Measurements from ENCODE around the gene EPG5. TPM values are rescaled to one million over a fixed set of nuclear protein-coding genes. Genes with fewer than 3 reads are reported as not detected.

The EPG5 gene
- total and polyA plus RNA-seq, 7 donors, result 4.4 to 19.9 (median 11.9) TPM

- no peaks in the 10 kb centered on the region for H3K9me3 ChIP-seq
- peaks cover 8 to 100% of the 10 kb centered on the region in 2 donors for H3K36me3 ChIP-seq (ENCODE audit: insufficient read depth in 1 of 2, low read depth in 1 of 2)
- no peaks in the 10 kb centered on the region for H3K27me3 ChIP-seq (ENCODE audit: insufficient read depth in 3 of 3, low read length in 2 of 3)
- WGBS, 3 donors, result 97 to 99% (median 99%) methylated on average over 3 of the region's 3 CpGs
- ATAC-seq (no peak), DNase-seq (no peak)
- no peak overlapping the region for H3K27ac ChIP-seq
- TF ChIP-seq, protein P1, sequence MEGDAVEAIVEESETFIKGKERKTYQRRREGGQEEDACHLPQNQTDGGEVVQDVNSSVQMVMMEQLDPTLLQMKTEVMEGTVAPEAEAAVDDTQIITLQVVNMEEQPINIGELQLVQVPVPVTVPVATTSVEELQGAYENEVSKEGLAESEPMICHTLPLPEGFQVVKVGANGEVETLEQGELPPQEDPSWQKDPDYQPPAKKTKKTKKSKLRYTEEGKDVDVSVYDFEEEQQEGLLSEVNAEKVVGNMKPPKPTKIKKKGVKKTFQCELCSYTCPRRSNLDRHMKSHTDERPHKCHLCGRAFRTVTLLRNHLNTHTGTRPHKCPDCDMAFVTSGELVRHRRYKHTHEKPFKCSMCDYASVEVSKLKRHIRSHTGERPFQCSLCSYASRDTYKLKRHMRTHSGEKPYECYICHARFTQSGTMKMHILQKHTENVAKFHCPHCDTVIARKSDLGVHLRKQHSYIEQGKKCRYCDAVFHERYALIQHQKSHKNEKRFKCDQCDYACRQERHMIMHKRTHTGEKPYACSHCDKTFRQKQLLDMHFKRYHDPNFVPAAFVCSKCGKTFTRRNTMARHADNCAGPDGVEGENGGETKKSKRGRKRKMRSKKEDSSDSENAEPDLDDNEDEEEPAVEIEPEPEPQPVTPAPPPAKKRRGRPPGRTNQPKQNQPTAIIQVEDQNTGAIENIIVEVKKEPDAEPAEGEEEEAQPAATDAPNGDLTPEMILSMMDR (IDR thresholded peaks at IDR 0.05), result no peak
- H3K4me1 ChIP-seq, result no peaks in the 10 kb centered on the region
- H3K4me3 ChIP-seq, result no peak overlapping the region
- intact Hi-C loops (cut with DNase I), result no loop called here
Observed at GRCh38 chr18:45859334-45859733, 107.8 kb downstream of the EPG5 start.

GRCh38 chr18:45856531-45856930, 110.6 kb downstream of the EPG5 start:
- WGBS, 3 donors, result 92 to 95% (median 95%) methylated on average over 4 of the region's 4 CpGs
- Histone ChIP-seq H3K36me3 (ENCODE audit: insufficient read depth in 1 of 2, low read depth in 1 of 2) (peaks cover 11 to 99% of the 10 kb centered on the region in 2 donors), H3K27me3 (ENCODE audit: insufficient read depth in 3 of 3, low read length in 2 of 3) (no peaks in the 10 kb centered on the region), H3K4me3 (no peak overlapping the region), H3K4me1 (no peaks in the 10 kb centered on the region), H3K9me3 (no peaks in the 10 kb centered on the region), H3K27ac (no peak overlapping the region)
- intact Hi-C loops (cut with DNase I), result no loop called here
- no peak for DNase-seq
- TF ChIP-seq, protein P1 (IDR thresholded peaks at IDR 0.05), result no peak
- no peak for ATAC-seq

DNA sequence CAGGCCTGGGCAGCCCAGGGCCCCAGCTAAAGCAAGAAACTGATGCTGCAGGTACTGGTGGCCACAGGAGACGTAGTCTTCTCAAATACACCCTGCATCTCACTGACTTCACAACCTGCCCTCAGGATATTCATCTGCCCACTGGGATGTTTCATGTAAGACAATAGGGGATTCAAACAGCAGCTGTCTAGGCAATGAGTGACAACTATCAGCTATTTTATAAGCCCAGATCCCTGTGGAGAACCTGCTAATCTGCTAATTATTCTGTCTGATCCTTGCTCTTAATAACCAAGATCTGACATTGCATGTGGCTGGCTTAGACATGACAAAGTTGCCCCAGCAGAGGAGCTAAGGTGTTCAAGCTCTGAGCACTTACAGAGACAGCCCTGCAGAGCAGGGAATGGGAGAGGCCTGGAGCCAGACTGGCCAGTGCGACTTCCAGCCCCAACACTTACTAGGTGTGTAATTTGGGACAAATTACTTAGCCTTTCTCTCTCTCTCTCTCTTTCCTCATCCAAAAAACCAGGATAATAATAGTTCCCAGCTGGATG, 113.0 kb downstream of the EPG5 start:
- Histone ChIP-seq H3K9me3 (no peaks in the 10 kb centered on the region), H3K27me3 (ENCODE audit: insufficient read depth in 3 of 3, low read length in 2 of 3) (no peaks in the 10 kb centered on the region), H3K36me3 (ENCODE audit: insufficient read depth in 1 of 2, low read depth in 1 of 2) (peaks cover 12 to 99% of the 10 kb centered on the region in 2 donors), H3K27ac (no peak overlapping the region), H3K4me1 (no peaks in the 10 kb centered on the region), H3K4me3 (no peak overlapping the region)
- TF ChIP-seq, protein P1 (IDR thresholded peaks at IDR 0.05), result no peak
- ATAC-seq (no peak), DNase-seq (no peak)
- 72 to 100% (median 91%) methylated on average over 2 of the region's 2 CpGs for WGBS, 3 donors
- intact Hi-C loops (cut with DNase I), result no loop called here

DNA sequence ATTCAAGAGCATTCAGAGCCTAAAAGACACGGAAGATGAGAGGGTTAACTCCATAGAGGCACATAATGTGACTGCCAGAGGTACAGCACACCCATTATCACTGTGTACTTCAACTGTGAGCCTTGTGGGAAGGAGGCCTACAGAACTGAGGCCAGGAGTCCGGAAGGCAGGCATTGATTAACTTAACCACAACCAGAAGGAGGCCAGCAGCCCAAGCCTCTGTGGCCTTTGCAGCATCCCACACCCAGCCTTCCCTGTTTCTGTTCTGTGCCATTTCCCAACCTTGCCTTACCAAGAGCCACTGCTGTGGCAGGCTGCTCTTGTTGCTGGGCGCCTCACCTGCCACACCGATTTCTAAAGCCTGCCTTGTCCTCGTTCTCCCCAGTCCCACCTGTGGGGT, 114.5 kb downstream of the EPG5 start:
- Histone ChIP-seq H3K27me3 (ENCODE audit: insufficient read depth in 3 of 3, low read length in 2 of 3) (no peaks in the 10 kb centered on the region), H3K36me3 (ENCODE audit: insufficient read depth in 1 of 2, low read depth in 1 of 2) (peaks cover 8 to 89% of the 10 kb centered on the region in 2 donors), H3K4me1 (no peaks in the 10 kb centered on the region), H3K9me3 (no peaks in the 10 kb centered on the region), H3K27ac (no peak overlapping the region), H3K4me3 (no peak overlapping the region)
- DNase-seq (no peak), ATAC-seq (no peak)
- WGBS, 3 donors, result 83 to 98% (median 92%) methylated on average over 5 of the region's 5 CpGs
- intact Hi-C loops (cut with DNase I), result no loop called here
- TF ChIP-seq, protein P1 (IDR thresholded peaks at IDR 0.05), result no peak

Data from psoas muscle (tissue), 8 donors.